AG09319 (cell line): ENCODE results near the gene ACTG1.

Source experiments
- DNase-seq: peaks from one replicate; pipeline ENCODE4 v3.0.0-alpha.2; 2010; ENCODE audit warnings: low read depth; ENCODE audit errors: extremely low read depth
- CTCF ChIP-seq: IDR thresholded peaks from 2 replicates; pipeline ENCODE4 v1.5.1; 2011; ENCODE audit warnings: low read depth, mild to moderate bottlenecking, inconsistent platforms, low read length, moderate library complexity

The ACTG1 gene

GRCh38 chr17:81480140-81481072 is 32.2 kb downstream of the ACTG1 start:
- no peak for DNase-seq
- TF ChIP-seq CTCF, result peak; percentile 13; the same call in 1 of the 2 replicates

- no peak for TF ChIP-seq CTCF
- no peak for DNase-seq
Measured at GRCh38 chr17:81479175-81480071, 33.2 kb downstream of the ACTG1 start.

- DNase-seq, result no peak
- TF ChIP-seq CTCF, result no peak
Measured at GRCh38 chr17:81478119-81478518, 34.5 kb downstream of the ACTG1 start.

- no peak for DNase-seq
Measured at GRCh38 chr17:81477173-81477572, 35.4 kb downstream of the ACTG1 start.

GRCh38 chr17:81476635-81477034 is 36.0 kb downstream of the ACTG1 start:
- no peak for DNase-seq
- TF ChIP-seq CTCF, result no peak

More at GRCh38 chr17:81477173-81477572, 35.4 kb downstream of the ACTG1 start:
- no peak for TF ChIP-seq CTCF

- no peak for TF ChIP-seq CTCF
Measured at GRCh38 chr17:81476097-81476496, 36.5 kb downstream of the ACTG1 start.

More at GRCh38 chr17:81476097-81476496, 36.5 kb downstream of the ACTG1 start:
- no peak for DNase-seq
